GM23338 (cell line): ENCODE data around the gene ULBP2. TPM values are rescaled to one million over a fixed set of nuclear protein-coding genes. Genes with fewer than 3 reads are reported as not detected.

Experiments
- ATAC-seq: fragments of 200-7000 bp; cut with Tn5 transposase; 3 replicates; pipeline ENCODE4 v1.9.1; 2020
- DNase-seq: peaks from one replicate; pipeline ENCODE4 v3.0.0-alpha.2; 2015; ENCODE audit warnings: low spot score
- H2AFZ ChIP-seq: fragments of 200-600 bp; sonication (generic); 2 replicates; pipeline ENCODE4 v1.8.0; 2016; ENCODE audit warnings: antibody characterized with exemption, mild to moderate bottlenecking, moderate library complexity
- H3F3A ChIP-seq: fragments of 200-600 bp; sonication (generic); replicated peaks from 2 replicates; pipeline ENCODE4 v1.8.0; 2017; ENCODE audit warnings: antibody characterized with exemption, mixed run types, low read depth
- H3K27ac ChIP-seq: fragments of 200-600 bp; sonication (generic); 2 replicates; pipeline ENCODE4 v1.6.1; 2016; ENCODE audit warnings: low read depth
- H3K27me3 ChIP-seq: fragments of 200-600 bp; sonication (generic); 2 replicates; pipeline ENCODE4 v1.8.0; 2016; ENCODE audit warnings: mild to moderate bottlenecking, mixed run types, moderate library complexity; ENCODE audit not compliant: insufficient read depth
- H3K36me3 ChIP-seq: fragments of 200-600 bp; sonication (generic); 2 replicates; pipeline ENCODE4 v1.8.0; 2016; ENCODE audit warnings: mild to moderate bottlenecking; ENCODE audit not compliant: insufficient read depth
- H3K4me1 ChIP-seq: fragments of 200-600 bp; sonication (generic); 2 replicates; pipeline ENCODE4 v1.8.0; 2016; ENCODE audit warnings: mild to moderate bottlenecking, moderate library complexity; ENCODE audit not compliant: insufficient read depth
- H3K4me2 ChIP-seq: fragments of 200-600 bp; sonication (generic); 2 replicates; pipeline ENCODE4 v1.7.1; 2017; ENCODE audit warnings: mixed run types
- H3K4me3 ChIP-seq: fragments of 200-600 bp; sonication (generic); 2 replicates; pipeline ENCODE4 v1.6.1; 2016; ENCODE audit warnings: mixed run types
- H3K79me2 ChIP-seq: fragments of 200-600 bp; sonication (generic); replicated peaks from 2 replicates; pipeline ENCODE4 v1.8.0; 2017; ENCODE audit warnings: mild to moderate bottlenecking; ENCODE audit not compliant: insufficient read depth
- H3K9me2 ChIP-seq: fragments of 200-600 bp; sonication (generic); 2 replicates; pipeline ENCODE4 v1.8.0; 2017; ENCODE audit not compliant: insufficient read depth
- H4K20me1 ChIP-seq: fragments of 200-600 bp; sonication (generic); replicated peaks from 2 replicates; pipeline ENCODE4 v1.8.0; 2017; ENCODE audit warnings: mild to moderate bottlenecking; ENCODE audit not compliant: insufficient read depth
- H3K27ac Mint-ChIP-seq: 2 replicates; pipeline ENCODE4 v1.8.0; 2020; ENCODE audit warnings: inconsistent platforms, mild to moderate bottlenecking, moderate library complexity, mixed read lengths
- H3K27me3 Mint-ChIP-seq: 3 replicates; pipeline ENCODE4 v1.8.0; 2022; ENCODE audit warnings: low read depth, mild to moderate bottlenecking, moderate library complexity, mixed read lengths, inconsistent platforms; ENCODE audit not compliant: insufficient read depth, poor library complexity
- H3K36me3 Mint-ChIP-seq: 3 replicates; pipeline ENCODE4 v1.8.0; 2021; ENCODE audit warnings: low read depth, mild to moderate bottlenecking, inconsistent platforms, moderate library complexity, mixed read lengths
- H3K4me1 Mint-ChIP-seq: 3 replicates; pipeline ENCODE4 v1.8.0; 2020; ENCODE audit warnings: mild to moderate bottlenecking, inconsistent platforms, mixed read lengths
- H3K4me3 Mint-ChIP-seq: 3 replicates; pipeline ENCODE4 v1.8.0; 2021; ENCODE audit warnings: moderate library complexity, mild to moderate bottlenecking, inconsistent platforms, mixed read lengths
- H3K9me3 Mint-ChIP-seq: 3 replicates; pipeline ENCODE4 v1.8.0; 2020; ENCODE audit warnings: moderate library complexity, mild to moderate bottlenecking, inconsistent platforms, mixed read lengths
- CREB1 ChIP-seq: fragments of 250-450 bp; sonication (Bioruptor Pico); IDR thresholded peaks from 2 replicates; pipeline ENCODE4 v1.5.0; 2020; ENCODE audit warnings: low read depth, mild to moderate bottlenecking, moderate library complexity
- EZH2phosphoT487 ChIP-seq: fragments of 200-600 bp; sonication (generic); IDR thresholded peaks from one replicate; pipeline ENCODE4 v1.8.1; 2018; ENCODE audit warnings: antibody characterized with exemption; ENCODE audit not compliant: unreplicated experiment
- JUNB ChIP-seq: IDR thresholded peaks from one replicate; pipeline ENCODE4 v1.6.1; 2016; ENCODE audit warnings: antibody characterized with exemption; ENCODE audit not compliant: unreplicated experiment
- POLR2AphosphoS5 ChIP-seq: IDR thresholded peaks from 2 replicates; pipeline ENCODE4 v1.6.1; 2016; ENCODE audit warnings: antibody characterized with exemption, low read depth
- STAT1 ChIP-seq: IDR thresholded peaks from one replicate; pipeline ENCODE4 v1.6.1; 2016; ENCODE audit warnings: antibody characterized with exemption; ENCODE audit not compliant: unreplicated experiment
- polyA plus RNA-seq: library from polyadenylated mRNA; unstranded; fragments of >200 nt; fragmentation: Nextera tagmentation; extraction: Ambion mirVana; gene quantifications from 2 replicates; pipeline ENCODE4 v1.2.1, GENCODE V29; 2016
- total RNA-seq: library from RNA; depleted of rRNA; stranded (reverse); fragments of >200 nt; shearing (Covaris generic); gene quantifications from 2 replicates; pipeline ENCODE4 v1.2.3, GENCODE V29; 2014
- TF ChIP-seq, protein P1 (sequence below): fragments of 250-450 bp; sonication (Bioruptor Pico); IDR thresholded peaks from 2 replicates; pipeline ENCODE4 v1.5.0; 2020; ENCODE audit warnings: mild to moderate bottlenecking, moderate library complexity
- TF ChIP-seq, protein P2 (sequence below): IDR thresholded peaks from one replicate; pipeline ENCODE4 v1.6.1; 2018; ENCODE audit warnings: antibody characterized with exemption; ENCODE audit not compliant: unreplicated experiment

ULBP2 gene
- total and polyA plus RNA-seq, 2 experiments from 2014 or later, result not detected

DNA sequence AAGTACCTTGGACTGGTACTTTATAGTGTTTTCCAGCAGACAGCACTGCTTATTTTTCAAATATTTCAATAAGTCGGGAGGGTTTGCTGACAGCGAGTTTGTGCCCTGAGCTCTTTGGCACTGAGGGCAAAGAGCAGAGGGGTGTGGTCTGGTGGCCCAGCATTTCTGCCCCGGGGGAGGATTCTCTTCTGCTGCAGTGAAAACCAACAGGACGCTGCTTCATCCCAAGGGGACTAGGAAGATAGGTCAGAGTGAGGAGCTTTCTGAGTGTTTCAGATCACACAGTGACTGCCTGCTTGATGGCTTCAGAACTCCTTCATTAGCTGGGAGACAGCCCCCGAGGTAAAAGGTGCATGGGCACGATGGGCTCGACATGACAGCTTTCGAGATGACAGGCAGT lies 8.6 kb downstream of the ULBP2 start:
- Histone ChIP-seq H3K79me2 (no peaks in the 10 kb centered on the region), H4K20me1 (no peaks in the 10 kb centered on the region; the same call in 1 of the 2 replicates), H3K36me3 (no peaks in the 10 kb centered on the region), H3K27ac (no peak overlapping the region), H3F3A (no peaks in the 10 kb centered on the region), H3K4me2 (no peak overlapping the region), H3K4me3 (no peak overlapping the region), H3K4me1 (no peaks in the 10 kb centered on the region; the same call in 1 of the 2 replicates), H2AFZ (no peak overlapping the region), H3K9me2 (no peaks in the 10 kb centered on the region), H3K27me3 (peaks cover 89% of the 10 kb centered on the region)
- Mint-ChIP-seq H3K4me3 (no peak overlapping the region), H3K9me3 (no peaks in the 10 kb centered on the region), H3K27me3 (peaks cover 72% of the 10 kb centered on the region), H3K36me3 (no peaks in the 10 kb centered on the region), H3K27ac (no peak overlapping the region), H3K4me1 (peaks cover 12% of the 10 kb centered on the region)
- TF ChIP-seq, protein P1, sequence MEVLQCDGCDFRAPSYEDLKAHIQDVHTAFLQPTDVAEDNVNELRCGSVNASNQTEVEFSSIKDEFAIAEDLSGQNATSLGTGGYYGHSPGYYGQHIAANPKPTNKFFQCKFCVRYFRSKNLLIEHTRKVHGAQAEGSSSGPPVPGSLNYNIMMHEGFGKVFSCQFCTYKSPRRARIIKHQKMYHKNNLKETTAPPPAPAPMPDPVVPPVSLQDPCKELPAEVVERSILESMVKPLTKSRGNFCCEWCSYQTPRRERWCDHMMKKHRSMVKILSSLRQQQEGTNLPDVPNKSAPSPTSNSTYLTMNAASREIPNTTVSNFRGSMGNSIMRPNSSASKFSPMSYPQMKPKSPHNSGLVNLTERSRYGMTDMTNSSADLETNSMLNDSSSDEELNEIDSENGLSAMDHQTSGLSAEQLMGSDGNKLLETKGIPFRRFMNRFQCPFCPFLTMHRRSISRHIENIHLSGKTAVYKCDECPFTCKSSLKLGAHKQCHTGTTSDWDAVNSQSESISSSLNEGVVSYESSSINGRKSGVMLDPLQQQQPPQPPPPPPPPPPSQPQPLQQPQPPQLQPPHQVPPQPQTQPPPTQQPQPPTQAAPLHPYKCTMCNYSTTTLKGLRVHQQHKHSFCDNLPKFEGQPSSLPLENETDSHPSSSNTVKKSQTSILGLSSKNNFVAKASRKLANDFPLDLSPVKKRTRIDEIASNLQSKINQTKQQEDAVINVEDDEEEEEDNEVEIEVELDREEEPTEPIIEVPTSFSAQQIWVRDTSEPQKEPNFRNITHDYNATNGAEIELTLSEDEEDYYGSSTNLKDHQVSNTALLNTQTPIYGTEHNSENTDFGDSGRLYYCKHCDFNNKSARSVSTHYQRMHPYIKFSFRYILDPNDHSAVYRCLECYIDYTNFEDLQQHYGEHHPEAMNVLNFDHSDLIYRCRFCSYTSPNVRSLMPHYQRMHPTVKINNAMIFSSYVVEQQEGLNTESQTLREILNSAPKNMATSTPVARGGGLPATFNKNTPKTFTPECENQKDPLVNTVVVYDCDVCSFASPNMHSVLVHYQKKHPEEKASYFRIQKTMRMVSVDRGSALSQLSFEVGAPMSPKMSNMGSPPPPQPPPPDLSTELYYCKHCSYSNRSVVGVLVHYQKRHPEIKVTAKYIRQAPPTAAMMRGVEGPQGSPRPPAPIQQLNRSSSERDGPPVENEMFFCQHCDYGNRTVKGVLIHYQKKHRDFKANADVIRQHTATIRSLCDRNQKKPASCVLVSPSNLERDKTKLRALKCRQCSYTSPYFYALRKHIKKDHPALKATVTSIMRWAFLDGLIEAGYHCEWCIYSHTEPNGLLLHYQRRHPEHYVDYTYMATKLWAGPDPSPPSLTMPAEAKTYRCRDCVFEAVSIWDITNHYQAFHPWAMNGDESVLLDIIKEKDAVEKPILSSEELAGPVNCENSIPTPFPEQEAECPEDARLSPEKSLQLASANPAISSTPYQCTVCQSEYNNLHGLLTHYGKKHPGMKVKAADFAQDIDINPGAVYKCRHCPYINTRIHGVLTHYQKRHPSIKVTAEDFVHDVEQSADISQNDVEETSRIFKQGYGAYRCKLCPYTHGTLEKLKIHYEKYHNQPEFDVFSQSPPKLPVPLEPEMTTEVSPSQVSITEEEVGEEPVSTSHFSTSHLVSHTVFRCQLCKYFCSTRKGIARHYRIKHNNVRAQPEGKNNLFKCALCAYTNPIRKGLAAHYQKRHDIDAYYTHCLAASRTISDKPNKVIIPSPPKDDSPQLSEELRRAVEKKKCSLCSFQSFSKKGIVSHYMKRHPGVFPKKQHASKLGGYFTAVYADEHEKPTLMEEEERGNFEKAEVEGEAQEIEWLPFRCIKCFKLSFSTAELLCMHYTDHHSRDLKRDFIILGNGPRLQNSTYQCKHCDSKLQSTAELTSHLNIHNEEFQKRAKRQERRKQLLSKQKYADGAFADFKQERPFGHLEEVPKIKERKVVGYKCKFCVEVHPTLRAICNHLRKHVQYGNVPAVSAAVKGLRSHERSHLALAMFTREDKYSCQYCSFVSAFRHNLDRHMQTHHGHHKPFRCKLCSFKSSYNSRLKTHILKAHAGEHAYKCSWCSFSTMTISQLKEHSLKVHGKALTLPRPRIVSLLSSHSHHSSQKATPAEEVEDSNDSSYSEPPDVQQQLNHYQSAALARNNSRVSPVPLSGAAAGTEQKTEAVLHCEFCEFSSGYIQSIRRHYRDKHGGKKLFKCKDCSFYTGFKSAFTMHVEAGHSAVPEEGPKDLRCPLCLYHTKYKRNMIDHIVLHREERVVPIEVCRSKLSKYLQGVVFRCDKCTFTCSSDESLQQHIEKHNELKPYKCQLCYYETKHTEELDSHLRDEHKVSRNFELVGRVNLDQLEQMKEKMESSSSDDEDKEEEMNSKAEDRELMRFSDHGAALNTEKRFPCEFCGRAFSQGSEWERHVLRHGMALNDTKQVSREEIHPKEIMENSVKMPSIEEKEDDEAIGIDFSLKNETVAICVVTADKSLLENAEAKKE (CRISPR knock-in tag), result no peak
- TF ChIP-seq STAT1, result no peak
- ATAC-seq, result no peak
- no peak for DNase-seq

DNA sequence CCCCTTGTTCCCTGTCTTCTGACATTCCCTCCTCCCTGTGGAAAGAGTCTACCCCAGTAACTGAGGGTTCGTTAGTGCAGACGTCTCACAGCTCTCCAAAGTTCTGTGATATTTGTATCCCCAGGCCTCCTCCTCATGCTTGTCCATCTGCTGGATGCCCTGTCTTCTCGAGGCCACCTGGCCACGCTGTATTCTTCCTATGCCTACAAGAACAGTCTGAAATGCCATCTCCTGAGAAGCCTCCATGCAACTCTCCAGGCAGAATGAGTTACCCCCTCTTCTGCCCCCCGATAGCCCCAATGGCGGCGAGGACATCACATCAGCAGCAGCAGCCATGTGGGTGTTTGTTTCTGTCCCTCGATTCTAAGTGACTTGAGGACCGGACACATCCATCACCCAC lies 9.3 kb downstream of the ULBP2 start:
- no peaks in the 10 kb centered on the region; the same call in 1 of the 2 replicates for H4K20me1 ChIP-seq
- peaks cover 90% of the 10 kb centered on the region for H3K27me3 ChIP-seq
- no peaks in the 10 kb centered on the region; the same call in 1 of the 2 replicates for H3K4me1 ChIP-seq
- no peaks in the 10 kb centered on the region for H3K79me2 ChIP-seq
- ATAC-seq (no peak), DNase-seq (no peak)
- H3K4me1 Mint-ChIP-seq, result peaks cover 12% of the 10 kb centered on the region
- H3K36me3 ChIP-seq, result no peaks in the 10 kb centered on the region
- H3K27ac Mint-ChIP-seq, result no peak overlapping the region
- no peaks in the 10 kb centered on the region for H3K9me2 ChIP-seq
- H3K36me3 Mint-ChIP-seq, result no peaks in the 10 kb centered on the region
- no peaks in the 10 kb centered on the region; the same call in 2 of the 3 replicates for H3K9me3 Mint-ChIP-seq
- peaks cover 75% of the 10 kb centered on the region for H3K27me3 Mint-ChIP-seq
- H3K4me3 Mint-ChIP-seq, result no peak overlapping the region
- H2AFZ ChIP-seq, result no peak overlapping the region
- H3K27ac ChIP-seq, result no peak overlapping the region
- H3K4me3 ChIP-seq, result no peak overlapping the region
- H3F3A ChIP-seq, result no peaks in the 10 kb centered on the region
- no peak overlapping the region for H3K4me2 ChIP-seq
- TF ChIP-seq CREB1 (no peak), EZH2phosphoT487 (no peak), STAT1 (no peak), POLR2AphosphoS5 (no peak), JUNB (no peak)
- TF ChIP-seq, protein P2, sequence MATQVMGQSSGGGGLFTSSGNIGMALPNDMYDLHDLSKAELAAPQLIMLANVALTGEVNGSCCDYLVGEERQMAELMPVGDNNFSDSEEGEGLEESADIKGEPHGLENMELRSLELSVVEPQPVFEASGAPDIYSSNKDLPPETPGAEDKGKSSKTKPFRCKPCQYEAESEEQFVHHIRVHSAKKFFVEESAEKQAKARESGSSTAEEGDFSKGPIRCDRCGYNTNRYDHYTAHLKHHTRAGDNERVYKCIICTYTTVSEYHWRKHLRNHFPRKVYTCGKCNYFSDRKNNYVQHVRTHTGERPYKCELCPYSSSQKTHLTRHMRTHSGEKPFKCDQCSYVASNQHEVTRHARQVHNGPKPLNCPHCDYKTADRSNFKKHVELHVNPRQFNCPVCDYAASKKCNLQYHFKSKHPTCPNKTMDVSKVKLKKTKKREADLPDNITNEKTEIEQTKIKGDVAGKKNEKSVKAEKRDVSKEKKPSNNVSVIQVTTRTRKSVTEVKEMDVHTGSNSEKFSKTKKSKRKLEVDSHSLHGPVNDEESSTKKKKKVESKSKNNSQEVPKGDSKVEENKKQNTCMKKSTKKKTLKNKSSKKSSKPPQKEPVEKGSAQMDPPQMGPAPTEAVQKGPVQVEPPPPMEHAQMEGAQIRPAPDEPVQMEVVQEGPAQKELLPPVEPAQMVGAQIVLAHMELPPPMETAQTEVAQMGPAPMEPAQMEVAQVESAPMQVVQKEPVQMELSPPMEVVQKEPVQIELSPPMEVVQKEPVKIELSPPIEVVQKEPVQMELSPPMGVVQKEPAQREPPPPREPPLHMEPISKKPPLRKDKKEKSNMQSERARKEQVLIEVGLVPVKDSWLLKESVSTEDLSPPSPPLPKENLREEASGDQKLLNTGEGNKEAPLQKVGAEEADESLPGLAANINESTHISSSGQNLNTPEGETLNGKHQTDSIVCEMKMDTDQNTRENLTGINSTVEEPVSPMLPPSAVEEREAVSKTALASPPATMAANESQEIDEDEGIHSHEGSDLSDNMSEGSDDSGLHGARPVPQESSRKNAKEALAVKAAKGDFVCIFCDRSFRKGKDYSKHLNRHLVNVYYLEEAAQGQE, result no peak
